SK-N-SH (cell line): ENCODE data around the gene SLC35C1. TPM values are rescaled to one million over a fixed set of nuclear protein-coding genes. Genes with fewer than 3 reads are reported as not detected.

Source experiments
- CTCF ChIA-PET: fragments of 300-600, 350-600 bp; formaldehyde crosslinking; extraction: SDS; loops from one replicate; lab custom pipeline; 2021; lab: Yijun Ruan, JAX
- POLR2A ChIA-PET: fragments of 350-600 bp; sonication (Branson Sonifier 250); formaldehyde crosslinking; extraction: SDS; loops from one replicate; lab custom pipeline; 2020; ENCODE audit warnings: antibody characterized with exemption, inconsistent platforms; lab: Yijun Ruan, JAX
- DNase-seq: peaks from one replicate; pipeline ENCODE4 v3.0.0; 2012
- H2AFZ ChIP-seq: fragments of 200-600 bp; sonication (generic); 2 replicates; pipeline ENCODE4 v1.8.1; 2016; ENCODE audit warnings: antibody characterized with exemption, mild to moderate bottlenecking, low read depth
- H3F3A ChIP-seq: fragments of 200-600 bp; sonication (generic); replicated peaks from 2 replicates; pipeline ENCODE3; 2016; ENCODE audit warnings: antibody characterized with exemption, mild to moderate bottlenecking; ENCODE audit not compliant: insufficient read depth
- H3K27ac ChIP-seq, 2 experiments: fragments of 200-500 bp in 1 of 2; fragments of 200-600 bp in 1 of 2; sonication (Bioruptor generic) in 1 of 2; sonication (generic), shearing (Covaris generic) in 1 of 2; 2 replicates each; pipeline versions ENCODE4 v1.5.1 to v1.6.1; 2014 to 2016; ENCODE audit warnings: low read depth in 2 of 2, inconsistent platforms in 1 of 2, low read length in 1 of 2, mild to moderate bottlenecking in 1 of 2, mixed read lengths in 1 of 2
- H3K27me3 ChIP-seq: fragments of 200-600 bp; sonication (generic), shearing (Covaris generic); 2 replicates; pipeline ENCODE4 v1.6.1; 2016; ENCODE audit warnings: mixed run types; ENCODE audit not compliant: insufficient read depth
- H3K36me3 ChIP-seq, 2 experiments: fragments of 200-500 bp in 1 of 2; fragments of 200-600 bp in 1 of 2; sonication (Bioruptor generic) in 1 of 2; sonication (generic) in 1 of 2; replicated peaks in 1 of 2; 2 replicates each; pipeline versions ENCODE3 to v1.5.1; 2014 to 2016; ENCODE audit warnings: low read length in 1 of 2, mild to moderate bottlenecking in 1 of 2; ENCODE audit not compliant: insufficient read depth in 2 of 2, control insufficient read depth in 1 of 2
- H3K4me1 ChIP-seq, 2 experiments: fragments of 200-500 bp in 1 of 2; fragments of 200-600 bp in 1 of 2; sonication (Bioruptor generic) in 1 of 2; sonication (generic), shearing (Covaris generic) in 1 of 2; 2 replicates each; pipeline versions ENCODE4 v1.5.1 to v1.6.1; 2014 to 2016; ENCODE audit warnings: low read depth in 1 of 2, low read length in 1 of 2, mixed run types in 1 of 2; ENCODE audit not compliant: insufficient read depth in 2 of 2, control insufficient read depth in 1 of 2
- H3K4me2 ChIP-seq: fragments of 200-600 bp; sonication (generic), shearing (Covaris generic); 2 replicates; pipeline ENCODE4 v1.6.1; 2017; ENCODE audit warnings: mixed run types
- H3K4me3 ChIP-seq, 2 experiments: fragments of 200-500 bp in 1 of 2; fragments of 200-600 bp in 1 of 2; sonication (Bioruptor generic) in 1 of 2; sonication (generic), shearing (Covaris generic) in 1 of 2; 2 replicates each; pipeline versions ENCODE4 v1.5.1 to v1.8.1; 2014 to 2016; ENCODE audit warnings: low read depth in 2 of 2, inconsistent platforms in 1 of 2, low read length in 1 of 2, mild to moderate bottlenecking in 1 of 2, mixed read lengths in 1 of 2, moderate library complexity in 1 of 2
- H3K79me2 ChIP-seq: fragments of 200-600 bp; sonication (generic); 2 replicates; pipeline ENCODE4 v1.8.1; 2017; ENCODE audit warnings: mild to moderate bottlenecking; ENCODE audit not compliant: insufficient read depth
- H3K9ac ChIP-seq: fragments of 200-600 bp; sonication (generic); 2 replicates; pipeline ENCODE4 v1.6.1; 2017; ENCODE audit warnings: mixed run types
- H3K9me2 ChIP-seq: fragments of 200-600 bp; sonication (generic); 2 replicates; pipeline ENCODE4 v1.6.1; 2017; ENCODE audit warnings: mixed run types
- H3K9me3 ChIP-seq: fragments of 200-600 bp; sonication (generic); 2 replicates; pipeline ENCODE4 v1.6.1; 2017; ENCODE audit warnings: mixed run types, mild to moderate bottlenecking, moderate library complexity
- H4K20me1 ChIP-seq: fragments of 200-600 bp; sonication (generic); 2 replicates; pipeline ENCODE4 v1.6.1; 2017; ENCODE audit warnings: mild to moderate bottlenecking, mixed run types; ENCODE audit not compliant: insufficient read depth
- EP300 ChIP-seq, 2 experiments: IDR thresholded peaks; 2 replicates each; pipeline versions ENCODE4 v1.4.0 to v1.6.1; 2012; ENCODE audit warnings: borderline replicate concordance in 1 of 2, low read depth in 1 of 2, low read length in 1 of 2
- FOSL2 ChIP-seq: IDR thresholded peaks from 2 replicates; pipeline ENCODE4 v1.4.0; 2012; ENCODE audit warnings: low read depth, mild to moderate bottlenecking, moderate library complexity, borderline replicate concordance
- GATA2 ChIP-seq: sonication (generic); formaldehyde crosslinking; IDR thresholded peaks from 2 replicates; pipeline ENCODE4 v1.5.0; 2020; ENCODE audit warnings: mild to moderate bottlenecking, missing genetic modification reagents
- JUND ChIP-seq: IDR thresholded peaks from 2 replicates; pipeline ENCODE4 v1.4.0; 2012
- POLR2AphosphoS5 ChIP-seq: IDR thresholded peaks from 2 replicates; pipeline ENCODE4 v1.6.1; 2012; ENCODE audit warnings: low read depth, low read length
- RAD21 ChIP-seq: IDR thresholded peaks from 2 replicates; pipeline ENCODE4 v1.6.1; 2012; ENCODE audit warnings: mild to moderate bottlenecking, low read length
- REST ChIP-seq: IDR thresholded peaks from 2 replicates; pipeline ENCODE4 v1.6.1; 2012; ENCODE audit warnings: mild to moderate bottlenecking, low read depth, low read length, moderate library complexity
- RFX5 ChIP-seq: IDR thresholded peaks from 2 replicates; pipeline ENCODE4 v1.6.1; 2012; ENCODE audit warnings: mild to moderate bottlenecking, improper control_type of control experiment, low read length
- TCF12 ChIP-seq: IDR thresholded peaks from 2 replicates; pipeline ENCODE4 v1.4.0; 2012
- WGBS: methylation state at CpG from one replicate; pipeline ENCODE4 v1.1.6; 2017; ENCODE audit warnings: low lambda C conversion rate; 5-methylcytosine and 5-hydroxymethylcytosine counted together
- polyA plus RNA-seq, 3 experiments: library from polyadenylated mRNA; depleted of rRNA; stranded (reverse); fragments of >200 nt; gene quantifications; 2 replicates each; pipeline ENCODE4 v1.2.3, GENCODE V29; 2012
- TF ChIP-seq, protein P1 (sequence below): fragments of 150-350 bp; IDR thresholded peaks from 2 replicates; pipeline ENCODE4 v1.6.1; 2016; ENCODE audit warnings: mild to moderate bottlenecking, low read depth, low read length
- TF ChIP-seq, protein P2 (sequence below): fragments of 150-350 bp; IDR thresholded peaks from 2 replicates; pipeline ENCODE4 v1.6.1; 2017; ENCODE audit warnings: antibody characterized with exemption, low read length, low read depth, borderline replicate concordance
- TF ChIP-seq, protein P3 (sequence below): IDR thresholded peaks from 2 replicates; pipeline ENCODE4 v1.4.0; 2012; ENCODE audit warnings: low read depth

Gene SLC35C1
- polyA plus RNA-seq, 1 of the 3 experiments (the other 2 are of a cell fraction), result 6.2 TPM

DNA sequence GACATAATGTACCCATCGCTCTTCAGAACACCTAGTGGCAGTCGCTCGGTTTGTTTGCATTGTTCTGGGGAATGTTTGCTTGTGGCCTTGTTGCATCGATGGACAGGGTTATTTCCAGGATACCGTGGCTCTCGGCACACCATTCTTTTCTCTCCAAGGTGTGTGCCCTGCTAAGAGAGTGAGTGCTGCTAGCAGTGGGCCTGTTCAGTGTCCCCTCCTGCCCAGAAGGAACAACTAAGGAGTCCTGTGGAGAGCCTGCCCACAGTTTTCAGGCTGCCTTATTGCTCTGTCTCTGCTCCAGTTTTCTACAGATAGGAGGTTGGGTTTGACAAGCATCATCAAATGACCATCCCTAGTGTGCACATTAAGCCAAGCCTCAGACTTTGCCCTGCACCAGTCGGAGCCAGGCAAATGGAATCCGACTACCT, 43.7 kb downstream of the SLC35C1 start:
- Histone ChIP-seq H2AFZ (no peak overlapping the region), H3K79me2 (peaks cover 61% of the 10 kb centered on the region), H3K9ac (peak overlapping the region; percentile 94; the same call in 1 of the 2 replicates), H3K27ac (no peak overlapping the region), H3K9me3 (no peaks in the 10 kb centered on the region), H3K36me3 (no peaks in the 10 kb centered on the region), H3F3A (no peaks in the 10 kb centered on the region), H3K4me1 (peaks cover 11 to 20% of the 10 kb centered on the region in 2 experiments), H3K27me3 (no peaks in the 10 kb centered on the region), H3K4me3 (peak overlapping the region; percentile 92 to 97; a peak in 3 of 4 replicates), H3K9me2 (no peaks in the 10 kb centered on the region), H4K20me1 (peaks cover 43% of the 10 kb centered on the region), H3K4me2 (peak overlapping the region; percentile 92)
- CTCF ChIA-PET, result interaction anchor here (0.7 to 1.0 kb wide), 2 partner anchors 11 to 24 kb away, joined by 3 to 5 read pairs; no protein-coding TSS in a partner anchor
- POLR2A ChIA-PET, result no interaction called here
- DNase-seq, result no peak
- no peak for TF ChIP-seq RAD21
- WGBS, result 79% methylated on average over 8 of the region's 8 CpGs

DNA sequence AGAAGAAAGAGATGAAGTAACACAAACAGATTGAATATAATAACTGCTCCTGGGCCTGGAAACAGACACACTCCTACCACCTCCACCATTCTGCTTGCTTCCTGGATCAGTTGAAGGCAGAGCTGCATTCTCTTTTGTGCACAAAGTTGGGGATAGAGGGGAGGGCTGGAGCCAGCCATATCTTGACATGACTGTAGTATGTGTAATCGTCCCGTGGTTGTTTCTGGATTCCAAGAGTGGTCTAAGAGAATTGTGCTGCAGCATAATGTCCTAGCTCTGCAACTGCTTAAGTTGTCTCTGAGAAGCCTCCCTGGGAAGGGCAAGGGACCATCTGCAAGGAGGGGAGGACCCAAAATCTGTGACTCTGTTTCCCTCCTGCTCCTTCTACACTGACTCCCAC, 45.5 kb downstream of the SLC35C1 start:
- Histone ChIP-seq H3K9me2 (no peaks in the 10 kb centered on the region), H3K36me3 (peaks cover 0 to 2% of the 10 kb centered on the region in 2 experiments), H3K4me2 (no peak overlapping the region), H3K27me3 (no peaks in the 10 kb centered on the region), H3K79me2 (peaks cover 77% of the 10 kb centered on the region), H3F3A (no peaks in the 10 kb centered on the region), H3K27ac (peak overlapping the region in 1 of 2 experiments; percentile 23; a peak in 2 of 4 replicates), H3K4me3 (no peak overlapping the region), H3K9ac (no peak overlapping the region), H3K9me3 (no peaks in the 10 kb centered on the region), H4K20me1 (peaks cover 50% of the 10 kb centered on the region), H2AFZ (no peak overlapping the region), H3K4me1 (peaks cover 11 to 28% of the 10 kb centered on the region in 2 experiments)
- POLR2A ChIA-PET, result no interaction called here
- TF ChIP-seq, protein P1, sequence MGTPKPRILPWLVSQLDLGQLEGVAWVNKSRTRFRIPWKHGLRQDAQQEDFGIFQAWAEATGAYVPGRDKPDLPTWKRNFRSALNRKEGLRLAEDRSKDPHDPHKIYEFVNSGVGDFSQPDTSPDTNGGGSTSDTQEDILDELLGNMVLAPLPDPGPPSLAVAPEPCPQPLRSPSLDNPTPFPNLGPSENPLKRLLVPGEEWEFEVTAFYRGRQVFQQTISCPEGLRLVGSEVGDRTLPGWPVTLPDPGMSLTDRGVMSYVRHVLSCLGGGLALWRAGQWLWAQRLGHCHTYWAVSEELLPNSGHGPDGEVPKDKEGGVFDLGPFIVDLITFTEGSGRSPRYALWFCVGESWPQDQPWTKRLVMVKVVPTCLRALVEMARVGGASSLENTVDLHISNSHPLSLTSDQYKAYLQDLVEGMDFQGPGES, result no peak
- no peak for TF ChIP-seq FOSL2
- TF ChIP-seq JUND, result no peak
- no peak for TF ChIP-seq TCF12
- TF ChIP-seq, protein P2, sequence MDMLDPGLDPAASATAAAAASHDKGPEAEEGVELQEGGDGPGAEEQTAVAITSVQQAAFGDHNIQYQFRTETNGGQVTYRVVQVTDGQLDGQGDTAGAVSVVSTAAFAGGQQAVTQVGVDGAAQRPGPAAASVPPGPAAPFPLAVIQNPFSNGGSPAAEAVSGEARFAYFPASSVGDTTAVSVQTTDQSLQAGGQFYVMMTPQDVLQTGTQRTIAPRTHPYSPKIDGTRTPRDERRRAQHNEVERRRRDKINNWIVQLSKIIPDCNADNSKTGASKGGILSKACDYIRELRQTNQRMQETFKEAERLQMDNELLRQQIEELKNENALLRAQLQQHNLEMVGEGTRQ, result no peak
- TF ChIP-seq GATA2 (CRISPR knock-in tag), result no peak
- no peak for TF ChIP-seq REST
- TF ChIP-seq POLR2AphosphoS5, result no peak
- TF ChIP-seq RFX5, result no peak
- TF ChIP-seq, protein P3, sequence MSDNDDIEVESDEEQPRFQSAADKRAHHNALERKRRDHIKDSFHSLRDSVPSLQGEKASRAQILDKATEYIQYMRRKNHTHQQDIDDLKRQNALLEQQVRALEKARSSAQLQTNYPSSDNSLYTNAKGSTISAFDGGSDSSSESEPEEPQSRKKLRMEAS, result no peak
- no peak for TF ChIP-seq EP300 (IDR thresholded peaks at IDR 0.05; ENCODE audit: borderline replicate concordance in 1 of 2, low read depth in 1 of 2, low read length in 1 of 2)
- CTCF ChIA-PET, result interaction anchor here (1.7 kb wide), 1 partner anchor 22 kb away, joined by 8 read pairs; no protein-coding TSS in a partner anchor
- WGBS, result 100% methylated on average over 2 of the region's 2 CpGs
- DNase-seq, result no peak
